Measurements from ENCODE around the gene MRPS31. TPM values are rescaled to one million over a fixed set of nuclear protein-coding genes. Genes with fewer than 3 reads are reported as not detected.

MRPS31 gene
- total RNA-seq, 1 donor from 2014 or later: 30.5 TPM

DNA sequence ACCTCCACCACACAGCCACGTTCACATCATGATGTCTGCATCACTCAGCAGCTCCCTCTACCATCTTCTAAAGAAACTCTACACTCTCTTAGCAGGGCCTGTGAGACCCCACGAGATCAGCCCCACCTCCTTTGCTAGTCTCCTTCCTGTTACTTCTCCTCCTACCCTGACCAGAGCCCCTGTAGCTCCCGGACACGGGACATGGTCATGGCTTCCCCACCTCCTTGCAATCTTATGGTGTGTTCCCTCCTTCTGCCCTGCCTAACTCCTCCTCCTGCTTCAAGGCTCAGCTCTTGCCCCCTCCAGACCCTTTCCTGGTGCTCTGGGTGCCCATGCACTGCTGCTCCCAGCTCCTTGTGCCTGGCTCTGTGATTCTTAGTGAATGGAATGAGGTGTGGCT is 8.1 kb upstream of the MRPS31 start:
- CTCF ChIA-PET: interaction anchor here (1.3 to 2.4 kb wide), 4 partner anchors 35 to 1095 kb away, joined by 4 to 21 read pairs (median 5); no protein-coding TSS in a partner anchor
- ATAC-seq (ENCODE audit: low read depth) (no peak), DNase-seq (no peak)
- peaks cover 25% of the 10 kb centered on the region for H3K4me1 Mint-ChIP-seq
- POLR2A ChIA-PET: no interaction called here
- TF ChIP-seq, protein P1, sequence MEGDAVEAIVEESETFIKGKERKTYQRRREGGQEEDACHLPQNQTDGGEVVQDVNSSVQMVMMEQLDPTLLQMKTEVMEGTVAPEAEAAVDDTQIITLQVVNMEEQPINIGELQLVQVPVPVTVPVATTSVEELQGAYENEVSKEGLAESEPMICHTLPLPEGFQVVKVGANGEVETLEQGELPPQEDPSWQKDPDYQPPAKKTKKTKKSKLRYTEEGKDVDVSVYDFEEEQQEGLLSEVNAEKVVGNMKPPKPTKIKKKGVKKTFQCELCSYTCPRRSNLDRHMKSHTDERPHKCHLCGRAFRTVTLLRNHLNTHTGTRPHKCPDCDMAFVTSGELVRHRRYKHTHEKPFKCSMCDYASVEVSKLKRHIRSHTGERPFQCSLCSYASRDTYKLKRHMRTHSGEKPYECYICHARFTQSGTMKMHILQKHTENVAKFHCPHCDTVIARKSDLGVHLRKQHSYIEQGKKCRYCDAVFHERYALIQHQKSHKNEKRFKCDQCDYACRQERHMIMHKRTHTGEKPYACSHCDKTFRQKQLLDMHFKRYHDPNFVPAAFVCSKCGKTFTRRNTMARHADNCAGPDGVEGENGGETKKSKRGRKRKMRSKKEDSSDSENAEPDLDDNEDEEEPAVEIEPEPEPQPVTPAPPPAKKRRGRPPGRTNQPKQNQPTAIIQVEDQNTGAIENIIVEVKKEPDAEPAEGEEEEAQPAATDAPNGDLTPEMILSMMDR (IDR thresholded peaks at IDR 0.05): no peak
- H3K27me3 Mint-ChIP-seq: no peaks in the 10 kb centered on the region
- H3K4me3 Mint-ChIP-seq: no peak overlapping the region
- H3K36me3 Mint-ChIP-seq (ENCODE audit: low read depth): no peaks in the 10 kb centered on the region
- H3K27ac Mint-ChIP-seq: no peak overlapping the region
- intact Hi-C loops (cut with micrococcal nuclease): loop anchor here (10.0 kb wide), 4 partner anchors 344 to 1004 kb away; partner anchors contain the start of gene KBTBD7
- no peaks in the 10 kb centered on the region for H3K9me3 Mint-ChIP-seq

DNA sequence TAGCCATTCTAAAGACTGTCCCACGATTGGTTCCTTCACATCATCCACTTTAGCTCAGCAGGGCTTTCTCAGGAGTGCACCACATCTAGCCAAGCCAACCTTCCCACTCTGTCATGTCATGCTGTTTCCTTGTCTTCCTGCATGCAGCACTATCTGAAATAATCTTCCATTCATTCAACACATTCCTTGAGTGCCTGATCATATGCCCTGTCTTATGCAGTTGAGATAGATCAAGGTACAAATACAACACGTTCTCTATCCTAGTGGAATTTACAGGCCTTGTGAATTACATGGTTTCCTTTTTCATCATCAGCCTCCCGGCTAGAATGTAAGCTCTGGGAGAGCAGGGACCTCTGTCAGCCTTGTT is 6.8 kb upstream of the MRPS31 start:
- Mint-ChIP-seq H3K9me3 (no peaks in the 10 kb centered on the region), H3K36me3 (ENCODE audit: low read depth) (no peaks in the 10 kb centered on the region), H3K4me3 (peak overlapping the region; percentile 70), H3K4me1 (peaks cover 25% of the 10 kb centered on the region), H3K27me3 (no peaks in the 10 kb centered on the region), H3K27ac (peak overlapping the region; percentile 91)
- intact Hi-C loops (cut with micrococcal nuclease): loop anchor here (1.0 to 10.0 kb wide), 13 partner anchors 12 to 1093 kb away; partner anchors contain the start of genes KBTBD7, SLC25A15 and WBP4
- ATAC-seq (ENCODE audit: low read depth) (no peak), DNase-seq (no peak)
- ChIA-PET CTCF (interaction anchor here (0.7 to 2.4 kb wide), 27 partner anchors 9 to 1095 kb away, joined by 3 to 27 read pairs (median 5); partner anchors contain the start of genes ELF1 and SLC25A15), POLR2A (interaction anchor here (0.8 to 1.4 kb wide), 4 partner anchors 11 to 113 kb away, joined by 4 to 7 read pairs (median 5); no protein-coding TSS in a partner anchor)
- TF ChIP-seq, protein P1 (IDR thresholded peaks at IDR 0.05): no peak

DNA sequence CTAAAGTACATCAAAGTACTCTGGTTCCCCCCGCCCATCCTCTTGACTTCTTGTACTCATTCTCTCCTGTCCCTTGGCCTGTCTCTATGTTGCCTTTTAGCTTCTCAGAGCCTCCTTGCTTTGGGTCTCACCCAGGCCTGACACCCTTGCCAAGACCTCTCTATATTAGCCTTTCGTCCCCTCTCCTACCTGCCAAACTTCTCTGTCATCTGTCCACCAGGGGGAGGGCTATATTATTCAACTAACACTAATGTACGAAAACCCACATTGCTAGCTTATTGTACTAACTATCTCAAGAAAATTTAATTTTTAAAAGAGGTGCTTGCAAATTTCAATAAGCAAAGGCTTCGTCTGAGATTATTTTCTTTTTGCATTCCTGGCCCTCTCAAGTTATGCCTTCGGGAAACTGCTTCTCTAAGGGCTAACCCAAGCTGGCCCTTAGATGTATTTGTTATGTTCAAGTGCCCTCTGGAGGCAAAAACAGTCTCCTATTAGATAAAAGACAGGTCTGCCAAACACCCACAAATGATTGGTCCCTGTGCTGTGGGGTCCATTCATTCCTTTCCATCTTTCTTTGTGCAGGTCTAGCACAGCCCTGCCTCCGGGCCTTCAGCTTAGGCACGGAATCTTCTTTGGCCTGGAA is 6.3 kb upstream of the MRPS31 start:
- ChIA-PET POLR2A (interaction anchor here (0.8 to 1.4 kb wide), 4 partner anchors 11 to 112 kb away, joined by 4 to 7 read pairs (median 5); no protein-coding TSS in a partner anchor), CTCF (interaction anchor here (0.7 to 2.4 kb wide), 27 partner anchors 10 to 1094 kb away, joined by 3 to 27 read pairs (median 5); partner anchors contain the start of genes ELF1 and SLC25A15)
- H3K36me3 Mint-ChIP-seq (ENCODE audit: low read depth): no peaks in the 10 kb centered on the region
- ATAC-seq (ENCODE audit: low read depth): peak; percentile 85
- TF ChIP-seq, protein P1 (IDR thresholded peaks at IDR 0.05): peak; percentile 91
- no peaks in the 10 kb centered on the region for H3K9me3 Mint-ChIP-seq
- H3K4me3 Mint-ChIP-seq: peak overlapping the region; percentile 70
- intact Hi-C loops (cut with micrococcal nuclease): loop anchor here (1.0 to 10.0 kb wide), 13 partner anchors 12 to 1093 kb away; partner anchors contain the start of genes KBTBD7, SLC25A15 and WBP4
- no peaks in the 10 kb centered on the region for H3K27me3 Mint-ChIP-seq
- peaks cover 25% of the 10 kb centered on the region for H3K4me1 Mint-ChIP-seq
- no peak for DNase-seq
- peak overlapping the region; percentile 91 for H3K27ac Mint-ChIP-seq

DNA sequence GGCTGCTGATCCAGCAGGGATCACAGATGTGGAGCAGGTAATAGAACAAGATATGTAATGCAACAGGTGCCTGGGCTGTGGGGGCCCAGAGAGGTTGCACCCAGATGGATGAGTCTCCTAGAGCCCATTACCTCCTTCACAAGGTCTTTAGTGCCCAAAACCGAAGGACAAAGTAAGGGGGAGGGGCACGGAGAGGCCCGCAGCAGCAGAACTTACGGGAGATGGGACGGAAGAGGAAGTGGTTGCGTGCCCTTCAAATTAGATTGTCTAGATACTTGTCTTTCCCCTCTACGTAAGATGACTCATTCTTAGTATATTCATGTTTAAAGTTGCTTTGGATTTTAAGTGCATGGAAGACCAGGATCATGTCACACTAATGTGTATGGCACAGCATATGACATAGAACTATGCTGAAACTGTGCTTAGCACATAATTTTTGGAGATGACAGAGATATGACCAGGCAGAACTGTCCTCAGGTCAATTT is 5.7 kb upstream of the MRPS31 start:
- TF ChIP-seq, protein P1 (IDR thresholded peaks at IDR 0.05): no peak
- ATAC-seq (ENCODE audit: low read depth) (peak; percentile 75), DNase-seq (no peak)
- H3K4me1 Mint-ChIP-seq: peaks cover 22% of the 10 kb centered on the region
- ChIA-PET CTCF (interaction anchor here (0.6 to 2.4 kb wide), 25 partner anchors 11 to 1094 kb away, joined by 3 to 27 read pairs (median 5); partner anchors contain the start of genes ELF1 and SLC25A15), POLR2A (interaction anchor here (1.1 to 1.4 kb wide), 4 partner anchors 12 to 145 kb away, joined by 3 to 7 read pairs (median 5); partner anchors contain the start of gene SLC25A15)
- H3K9me3 Mint-ChIP-seq: no peaks in the 10 kb centered on the region
- intact Hi-C loops (cut with micrococcal nuclease): loop anchor here (1.0 to 10.0 kb wide), 13 partner anchors 13 to 1092 kb away; partner anchors contain the start of genes KBTBD7, SLC25A15 and WBP4
- H3K27ac Mint-ChIP-seq: peak overlapping the region; percentile 91
- peak overlapping the region; percentile 70 for H3K4me3 Mint-ChIP-seq
- no peaks in the 10 kb centered on the region for H3K27me3 Mint-ChIP-seq
- no peaks in the 10 kb centered on the region for H3K36me3 Mint-ChIP-seq (ENCODE audit: low read depth)
